Measurements from ENCODE around the gene IL4R.
"Not testable (repeated sequence)": the region's sequence is repeated elsewhere in the genome, so short reads cannot be mapped to it uniquely, and the experiment has no call there.

Gene IL4R

GRCh38 chr16:27272697-27273096 is 41.1 kb upstream of the IL4R start:
- not testable (repeated sequence) for H3K79me1 ChIP-seq (ENCODE audit: low read length); H3K14ac ChIP-seq (ENCODE audit: low read length); H3K36me3 ChIP-seq (ENCODE audit: control insufficient read depth in 1 of 2, insufficient read depth in 2 of 2, low read length in 2 of 2); H4K8ac ChIP-seq (ENCODE audit: low read depth, low read length); H3K23ac ChIP-seq (ENCODE audit: low read length); H3K9ac ChIP-seq (ENCODE audit: low read length); H3K4me3 ChIP-seq (ENCODE audit: low read depth, low read length); H2AK5ac ChIP-seq (ENCODE audit: low read length); H3K4me1 ChIP-seq (ENCODE audit: control insufficient read depth in 1 of 2, insufficient read depth in 2 of 2, low read length in 2 of 2); H3K27ac ChIP-seq (ENCODE audit: low read depth, low read length); H2BK120ac ChIP-seq (ENCODE audit: insufficient read depth, low read length, poor library complexity); H3K79me2 ChIP-seq (ENCODE audit: control insufficient read depth, insufficient read depth, low read length, poor library complexity); H3K18ac ChIP-seq (ENCODE audit: low read length); H4K91ac ChIP-seq (ENCODE audit: low read depth, low read length); H2BK5ac ChIP-seq (ENCODE audit: low read depth, low read length, poor library complexity); H3K9me3 ChIP-seq (ENCODE audit: insufficient read depth, low read depth, low read length); H3K4ac ChIP-seq (ENCODE audit: low read depth, low read length); DNase-seq; H3K27me3 ChIP-seq (ENCODE audit: insufficient read depth, low read length); H4K12ac ChIP-seq (ENCODE audit: low read depth, low read length); H3K4me2 ChIP-seq (ENCODE audit: low read length); H2AFZ ChIP-seq (ENCODE audit: insufficient read depth, low read length, poor library complexity); H2BK12ac ChIP-seq (ENCODE audit: low read length)
- WGBS (ENCODE audit: extremely low coverage, insufficient coverage, insufficient read length) = no CpG with 5 or more reads among the region's 7 CpGs

- Histone ChIP-seq H3K4me2 (ENCODE audit: low read length) (no peak overlapping the region), H3K27me3 (ENCODE audit: insufficient read depth, low read length) (no peaks in the 10 kb centered on the region), H2BK12ac (ENCODE audit: low read length) (no peak overlapping the region), H4K12ac (ENCODE audit: low read depth, low read length) (no peak overlapping the region), H3K4me3 (ENCODE audit: low read depth, low read length) (no peak overlapping the region), H3K23ac (ENCODE audit: low read length) (no peak overlapping the region), H3K9me3 (ENCODE audit: insufficient read depth, low read depth, low read length) (no peaks in the 10 kb centered on the region), H4K91ac (ENCODE audit: low read depth, low read length) (no peak overlapping the region), H3K9ac (ENCODE audit: low read length) (no peak overlapping the region), H2AK5ac (ENCODE audit: low read length) (no peak overlapping the region), H3K4ac (ENCODE audit: low read depth, low read length) (no peak overlapping the region), H3K14ac (ENCODE audit: low read length) (no peak overlapping the region), H2BK120ac (ENCODE audit: insufficient read depth, low read length, poor library complexity) (no peak overlapping the region), H3K18ac (ENCODE audit: low read length) (no peak overlapping the region), H2BK5ac (ENCODE audit: low read depth, low read length, poor library complexity) (no peak overlapping the region), H3K4me1 (ENCODE audit: control insufficient read depth in 1 of 2, insufficient read depth in 2 of 2, low read length in 2 of 2) (peaks cover 0 to 3% of the 10 kb centered on the region in 2 experiments), H3K36me3 (ENCODE audit: control insufficient read depth in 1 of 2, insufficient read depth in 2 of 2, low read length in 2 of 2) (no peaks in the 10 kb centered on the region), H3K27ac (ENCODE audit: low read depth, low read length) (no peak overlapping the region), H2AFZ (ENCODE audit: insufficient read depth, low read length, poor library complexity) (no peak overlapping the region), H3K79me2 (ENCODE audit: control insufficient read depth, insufficient read depth, low read length, poor library complexity) (peaks cover 2% of the 10 kb centered on the region), H3K79me1 (ENCODE audit: low read length) (peaks cover 2% of the 10 kb centered on the region), H4K8ac (ENCODE audit: low read depth, low read length) (no peak overlapping the region)
- no CpG with 5 or more reads among the region's 4 CpGs for WGBS (ENCODE audit: extremely low coverage, insufficient coverage, insufficient read length)
- DNase-seq = no peak
These were observed 40.5 kb upstream of the IL4R start for GRCh38 chr16:27273330-27273669.

DNA sequence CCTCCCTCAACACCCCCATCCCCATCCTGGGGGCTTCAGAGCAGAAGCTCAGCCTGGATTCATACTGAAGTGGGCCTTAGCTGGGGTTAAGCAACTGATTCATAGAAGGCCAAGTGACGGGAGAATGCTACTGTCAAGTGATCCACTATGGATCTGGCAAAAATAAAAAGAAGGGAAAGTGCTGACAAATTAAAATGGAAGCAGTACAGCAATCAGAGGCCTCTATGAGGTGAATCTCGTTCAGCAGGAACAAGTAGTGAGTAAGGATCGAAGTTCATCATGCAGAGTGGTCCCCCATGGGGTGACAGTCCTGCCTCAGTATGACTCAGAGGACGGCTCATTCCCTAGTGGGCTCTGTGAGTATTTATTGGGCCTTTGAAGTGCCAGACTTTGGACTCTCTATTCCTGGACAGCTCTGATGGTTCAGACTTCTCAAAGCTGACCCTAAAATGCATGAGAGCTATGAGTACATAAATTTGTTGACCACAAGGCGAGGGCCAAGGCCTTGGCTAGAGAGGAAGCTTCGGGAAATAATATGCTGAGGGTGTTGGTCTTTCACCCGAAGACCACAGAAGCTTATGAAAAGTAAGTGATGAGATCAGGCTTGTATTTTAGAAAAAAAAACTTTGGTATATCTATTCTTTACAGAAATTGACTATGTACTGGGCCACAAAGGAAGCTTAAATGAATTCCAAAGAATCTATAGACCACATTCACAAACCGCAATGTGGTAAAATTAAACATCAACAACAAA is 39.9 kb upstream of the IL4R start:
- H2AFZ ChIP-seq (ENCODE audit: insufficient read depth, low read length, poor library complexity) = no peak overlapping the region
- no peak overlapping the region for H3K27ac ChIP-seq (ENCODE audit: low read depth, low read length)
- no peak overlapping the region for H3K9ac ChIP-seq (ENCODE audit: low read length)
- no peak overlapping the region for H4K12ac ChIP-seq (ENCODE audit: low read depth, low read length)
- no peak overlapping the region for H2BK12ac ChIP-seq (ENCODE audit: low read length)
- no peak overlapping the region for H3K4ac ChIP-seq (ENCODE audit: low read depth, low read length)
- no peak overlapping the region for H3K4me3 ChIP-seq (ENCODE audit: low read depth, low read length)
- H3K9me3 ChIP-seq (ENCODE audit: insufficient read depth, low read depth, low read length) = no peaks in the 10 kb centered on the region
- H3K4me1 ChIP-seq (ENCODE audit: control insufficient read depth in 1 of 2, insufficient read depth in 2 of 2, low read length in 2 of 2) = peaks cover 0 to 2% of the 10 kb centered on the region in 2 experiments
- H3K18ac ChIP-seq (ENCODE audit: low read length) = no peak overlapping the region
- no peak overlapping the region for H3K14ac ChIP-seq (ENCODE audit: low read length)
- H2BK120ac ChIP-seq (ENCODE audit: insufficient read depth, low read length, poor library complexity) = no peak overlapping the region
- H3K4me2 ChIP-seq (ENCODE audit: low read length) = no peak overlapping the region
- no peak for DNase-seq
- H3K79me1 ChIP-seq (ENCODE audit: low read length) = peaks cover under 1% of the 10 kb centered on the region
- no peak overlapping the region for H2AK5ac ChIP-seq (ENCODE audit: low read length)
- H3K36me3 ChIP-seq (ENCODE audit: control insufficient read depth in 1 of 2, insufficient read depth in 2 of 2, low read length in 2 of 2) = no peaks in the 10 kb centered on the region
- H3K27me3 ChIP-seq (ENCODE audit: insufficient read depth, low read length) = no peaks in the 10 kb centered on the region
- H3K79me2 ChIP-seq (ENCODE audit: control insufficient read depth, insufficient read depth, low read length, poor library complexity) = peaks cover 1% of the 10 kb centered on the region
- no peak overlapping the region for H2BK5ac ChIP-seq (ENCODE audit: low read depth, low read length, poor library complexity)
- WGBS (ENCODE audit: extremely low coverage, insufficient coverage, insufficient read length) = no CpG with 5 or more reads among the region's 8 CpGs
- H3K23ac ChIP-seq (ENCODE audit: low read length) = no peak overlapping the region
- H4K91ac ChIP-seq (ENCODE audit: low read depth, low read length) = no peak overlapping the region
- H4K8ac ChIP-seq (ENCODE audit: low read depth, low read length) = no peak overlapping the region

DNA sequence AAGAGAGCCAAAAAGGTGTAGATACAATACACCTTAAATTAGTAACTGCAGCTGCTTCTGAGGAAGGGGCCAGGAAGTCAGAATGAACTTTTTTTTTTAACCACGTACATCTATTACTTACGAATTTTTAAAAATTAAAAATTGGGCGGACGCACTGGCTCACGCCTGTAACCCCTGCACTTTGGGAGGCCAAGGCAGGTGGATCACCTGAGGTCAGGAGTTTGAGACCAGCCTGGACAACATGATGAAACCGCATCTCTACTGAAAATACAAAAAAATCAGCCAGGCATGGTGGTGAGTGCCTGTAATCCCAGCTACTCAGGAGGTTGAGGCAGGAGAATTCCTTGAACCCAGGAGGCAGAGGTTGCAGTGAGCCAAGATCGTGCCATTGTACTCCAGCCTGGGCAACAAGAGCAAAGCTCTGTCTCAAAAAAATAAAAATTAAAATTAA is 39.3 kb upstream of the IL4R start:
- not testable (repeated sequence) for H3K4me3 ChIP-seq (ENCODE audit: low read depth, low read length); H3K23ac ChIP-seq (ENCODE audit: low read length); H4K12ac ChIP-seq (ENCODE audit: low read depth, low read length); H3K79me2 ChIP-seq (ENCODE audit: control insufficient read depth, insufficient read depth, low read length, poor library complexity); DNase-seq; H2AFZ ChIP-seq (ENCODE audit: insufficient read depth, low read length, poor library complexity); H2BK12ac ChIP-seq (ENCODE audit: low read length); H3K14ac ChIP-seq (ENCODE audit: low read length); H3K4ac ChIP-seq (ENCODE audit: low read depth, low read length); H3K36me3 ChIP-seq (ENCODE audit: control insufficient read depth in 1 of 2, insufficient read depth in 2 of 2, low read length in 2 of 2); H2BK120ac ChIP-seq (ENCODE audit: insufficient read depth, low read length, poor library complexity); H3K27me3 ChIP-seq (ENCODE audit: insufficient read depth, low read length); H3K79me1 ChIP-seq (ENCODE audit: low read length); H3K4me2 ChIP-seq (ENCODE audit: low read length); H3K18ac ChIP-seq (ENCODE audit: low read length); H2AK5ac ChIP-seq (ENCODE audit: low read length); H4K91ac ChIP-seq (ENCODE audit: low read depth, low read length); H2BK5ac ChIP-seq (ENCODE audit: low read depth, low read length, poor library complexity); H3K27ac ChIP-seq (ENCODE audit: low read depth, low read length); H3K9me3 ChIP-seq (ENCODE audit: insufficient read depth, low read depth, low read length); H3K4me1 ChIP-seq (ENCODE audit: control insufficient read depth in 1 of 2, insufficient read depth in 2 of 2, low read length in 2 of 2); H3K9ac ChIP-seq (ENCODE audit: low read length); H4K8ac ChIP-seq (ENCODE audit: low read depth, low read length)
- WGBS (ENCODE audit: extremely low coverage, insufficient coverage, insufficient read length) = no CpG with 5 or more reads among the region's 7 CpGs

All from trophoblast cell (in vitro differentiated cells and primary cell).